Stomach (tissue), 4 donors: ENCODE data around the gene ECHDC1.

Experiments
- POLR2A ChIP-seq, 4 donors: fragments of 450-650 bp; IDR thresholded peaks; one replicate each; pipeline ENCODE4 v1.6.1; 2016; ENCODE audit warnings: antibody characterized with exemption in 4 of 4, control low read depth in 2 of 4, mild to moderate bottlenecking in 1 of 4, moderate library complexity in 1 of 4
- TF ChIP-seq, protein P1 (sequence below), 7 experiments: fragments of 450-650 bp in 4 of 7; fragments of 200-600 bp in 3 of 7; sonication (generic) in 3 of 7; IDR thresholded peaks; one replicate each; pipeline ENCODE4 v1.5.1; 2016 to 2019; ENCODE audit warnings: antibody characterized with exemption in 7 of 7, control low read depth in 2 of 7, mild to moderate bottlenecking in 1 of 7

DNA sequence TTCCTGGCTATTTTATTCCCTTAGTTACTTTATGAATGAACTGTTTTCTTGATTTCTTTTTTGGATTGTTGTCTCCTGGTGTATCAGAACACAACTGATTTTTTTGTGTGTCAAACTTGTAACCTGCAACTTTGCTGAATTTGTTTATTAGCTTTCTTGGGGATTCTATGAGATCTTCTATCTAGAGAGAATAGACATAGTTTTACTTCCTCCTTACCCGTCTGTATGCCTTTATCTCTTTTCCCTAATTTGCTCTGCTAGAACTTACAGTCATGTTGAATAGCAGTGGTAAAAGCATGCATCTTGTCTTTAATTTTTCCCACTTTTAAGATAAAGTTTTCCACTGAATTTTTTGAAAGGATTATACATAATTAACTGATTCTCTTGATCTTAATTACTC, 63.6 kb downstream of the ECHDC1 start:
- TF ChIP-seq, protein P1, sequence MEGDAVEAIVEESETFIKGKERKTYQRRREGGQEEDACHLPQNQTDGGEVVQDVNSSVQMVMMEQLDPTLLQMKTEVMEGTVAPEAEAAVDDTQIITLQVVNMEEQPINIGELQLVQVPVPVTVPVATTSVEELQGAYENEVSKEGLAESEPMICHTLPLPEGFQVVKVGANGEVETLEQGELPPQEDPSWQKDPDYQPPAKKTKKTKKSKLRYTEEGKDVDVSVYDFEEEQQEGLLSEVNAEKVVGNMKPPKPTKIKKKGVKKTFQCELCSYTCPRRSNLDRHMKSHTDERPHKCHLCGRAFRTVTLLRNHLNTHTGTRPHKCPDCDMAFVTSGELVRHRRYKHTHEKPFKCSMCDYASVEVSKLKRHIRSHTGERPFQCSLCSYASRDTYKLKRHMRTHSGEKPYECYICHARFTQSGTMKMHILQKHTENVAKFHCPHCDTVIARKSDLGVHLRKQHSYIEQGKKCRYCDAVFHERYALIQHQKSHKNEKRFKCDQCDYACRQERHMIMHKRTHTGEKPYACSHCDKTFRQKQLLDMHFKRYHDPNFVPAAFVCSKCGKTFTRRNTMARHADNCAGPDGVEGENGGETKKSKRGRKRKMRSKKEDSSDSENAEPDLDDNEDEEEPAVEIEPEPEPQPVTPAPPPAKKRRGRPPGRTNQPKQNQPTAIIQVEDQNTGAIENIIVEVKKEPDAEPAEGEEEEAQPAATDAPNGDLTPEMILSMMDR (IDR thresholded peaks at IDR 0.05) = no peak
- no peak for TF ChIP-seq POLR2A (IDR thresholded peaks at IDR 0.05)
